SK-N-SH treated with all-trans-retinoic acid at 6 μM for 48 hours (cell line): ENCODE data around the gene HMGCS2.
"Not testable (repeated sequence)": the region's sequence is repeated elsewhere in the genome, so short reads cannot be mapped to it uniquely, and the experiment has no call there.

Source experiments
- ARNTL ChIP-seq: fragments of 450-650 bp; formaldehyde crosslinking; IDR thresholded peaks from 2 replicates; pipeline ENCODE4 v1.5.0; 2020; ENCODE audit warnings: low read depth, mild to moderate bottlenecking, moderate library complexity, borderline replicate concordance
- BACH2 ChIP-seq: fragments of 250-450 bp; sonication (Bioruptor Pico); IDR thresholded peaks from 2 replicates; pipeline ENCODE4 v1.9.0; 2021; ENCODE audit warnings: mild to moderate bottlenecking, borderline replicate concordance
- CSDC2 ChIP-seq: fragments of 250-450 bp; sonication (Bioruptor Pico); IDR thresholded peaks from 2 replicates; pipeline ENCODE4 v1.5.0; 2020; ENCODE audit warnings: mild to moderate bottlenecking, moderate library complexity
- CSRNP3 ChIP-seq: fragments of 250-450 bp; sonication (Bioruptor Pico); IDR thresholded peaks from 2 replicates; pipeline ENCODE4 v1.5.1; 2021; ENCODE audit warnings: mild to moderate bottlenecking, moderate library complexity
- ESRRG ChIP-seq: fragments of 250-450 bp; sonication (Bioruptor Pico); IDR thresholded peaks from 2 replicates; pipeline ENCODE4 v1.6.1; 2021; ENCODE audit warnings: mild to moderate bottlenecking
- ISL1 ChIP-seq: fragments of 250-450 bp; sonication (Bioruptor Pico); IDR thresholded peaks from 2 replicates; pipeline ENCODE4 v2.1.2; 2022; ENCODE audit warnings: mild to moderate bottlenecking, moderate library complexity
- TSHZ2 ChIP-seq: fragments of 250-450 bp; sonication (Bioruptor Pico); IDR thresholded peaks from 2 replicates; pipeline ENCODE4 v1.5.0; 2020; ENCODE audit warnings: mild to moderate bottlenecking, moderate library complexity
- ZC3H10 ChIP-seq: fragments of 250-450 bp; sonication (Bioruptor Pico); IDR thresholded peaks from 2 replicates; pipeline ENCODE4 v1.5.1; 2021; ENCODE audit warnings: mild to moderate bottlenecking, moderate library complexity
- ZFP3 ChIP-seq: fragments of 250-450 bp; sonication (Bioruptor Pico); IDR thresholded peaks from 2 replicates; pipeline ENCODE4 v1.5.0; 2020; ENCODE audit warnings: mild to moderate bottlenecking, moderate library complexity
- ZFP30 ChIP-seq: fragments of 450-650 bp; formaldehyde crosslinking; IDR thresholded peaks from 2 replicates; pipeline ENCODE4 v1.5.0; 2022; ENCODE audit warnings: mild to moderate bottlenecking, moderate library complexity
- ZNF70 ChIP-seq: fragments of 450-650 bp; formaldehyde crosslinking; IDR thresholded peaks from 2 replicates; pipeline ENCODE4 v1.5.0; 2020; ENCODE audit warnings: mild to moderate bottlenecking, moderate library complexity
- ZNF8 ChIP-seq: fragments of 450-650 bp; formaldehyde crosslinking; IDR thresholded peaks from 2 replicates; pipeline ENCODE4 v1.5.0; 2020; ENCODE audit warnings: mild to moderate bottlenecking, moderate library complexity
- TF ChIP-seq, protein P1 (sequence below): fragments of 250-450 bp; sonication (Bioruptor Pico); IDR thresholded peaks from 2 replicates; pipeline ENCODE4 v1.5.1; 2020; ENCODE audit warnings: low read depth, mild to moderate bottlenecking, moderate library complexity
- TF ChIP-seq, protein P2 (sequence below): fragments of 250-450 bp; sonication (Bioruptor Pico); IDR thresholded peaks from 2 replicates; pipeline ENCODE4 v1.8.0; 2020; ENCODE audit warnings: mild to moderate bottlenecking, moderate library complexity, borderline replicate concordance

DNA sequence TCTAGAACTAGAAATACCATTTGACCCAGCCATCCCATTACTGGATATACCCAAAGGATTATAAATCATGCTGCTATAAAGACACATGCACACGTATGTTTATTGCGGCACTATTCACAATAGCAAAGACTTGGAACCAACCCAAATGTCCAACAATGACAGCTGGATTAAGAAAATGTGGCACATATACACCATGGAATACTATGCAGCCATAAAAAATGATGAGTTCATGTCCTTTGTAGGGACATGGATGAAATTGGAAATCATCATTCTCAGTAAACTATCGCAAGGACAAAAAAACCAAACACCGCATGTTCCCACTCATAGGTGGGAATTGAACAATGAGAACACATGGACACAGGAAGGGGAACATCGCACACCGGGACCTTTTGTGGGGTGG lies 62.1 kb downstream of the HMGCS2 start:
- not testable (repeated sequence) for TF ChIP-seq ZC3H10 (CRISPR knock-in tag); ISL1; CSRNP3 (CRISPR knock-in tag); TSHZ2 (CRISPR knock-in tag); ZFP3; ZFP30 (CRISPR knock-in tag); ARNTL (CRISPR knock-in tag); ZNF70 (CRISPR knock-in tag); ZNF8; ESRRG (CRISPR knock-in tag); CSDC2; BACH2
- TF ChIP-seq, protein P1, sequence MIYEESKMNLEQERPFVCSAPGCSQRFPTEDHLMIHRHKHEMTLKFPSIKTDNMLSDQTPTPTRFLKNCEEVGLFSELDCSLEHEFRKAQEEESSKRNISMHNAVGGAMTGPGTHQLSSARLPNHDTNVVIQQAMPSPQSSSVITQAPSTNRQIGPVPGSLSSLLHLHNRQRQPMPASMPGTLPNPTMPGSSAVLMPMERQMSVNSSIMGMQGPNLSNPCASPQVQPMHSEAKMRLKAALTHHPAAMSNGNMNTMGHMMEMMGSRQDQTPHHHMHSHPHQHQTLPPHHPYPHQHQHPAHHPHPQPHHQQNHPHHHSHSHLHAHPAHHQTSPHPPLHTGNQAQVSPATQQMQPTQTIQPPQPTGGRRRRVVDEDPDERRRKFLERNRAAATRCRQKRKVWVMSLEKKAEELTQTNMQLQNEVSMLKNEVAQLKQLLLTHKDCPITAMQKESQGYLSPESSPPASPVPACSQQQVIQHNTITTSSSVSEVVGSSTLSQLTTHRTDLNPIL (CRISPR knock-in tag) = not testable (repeated sequence)
- TF ChIP-seq, protein P2, sequence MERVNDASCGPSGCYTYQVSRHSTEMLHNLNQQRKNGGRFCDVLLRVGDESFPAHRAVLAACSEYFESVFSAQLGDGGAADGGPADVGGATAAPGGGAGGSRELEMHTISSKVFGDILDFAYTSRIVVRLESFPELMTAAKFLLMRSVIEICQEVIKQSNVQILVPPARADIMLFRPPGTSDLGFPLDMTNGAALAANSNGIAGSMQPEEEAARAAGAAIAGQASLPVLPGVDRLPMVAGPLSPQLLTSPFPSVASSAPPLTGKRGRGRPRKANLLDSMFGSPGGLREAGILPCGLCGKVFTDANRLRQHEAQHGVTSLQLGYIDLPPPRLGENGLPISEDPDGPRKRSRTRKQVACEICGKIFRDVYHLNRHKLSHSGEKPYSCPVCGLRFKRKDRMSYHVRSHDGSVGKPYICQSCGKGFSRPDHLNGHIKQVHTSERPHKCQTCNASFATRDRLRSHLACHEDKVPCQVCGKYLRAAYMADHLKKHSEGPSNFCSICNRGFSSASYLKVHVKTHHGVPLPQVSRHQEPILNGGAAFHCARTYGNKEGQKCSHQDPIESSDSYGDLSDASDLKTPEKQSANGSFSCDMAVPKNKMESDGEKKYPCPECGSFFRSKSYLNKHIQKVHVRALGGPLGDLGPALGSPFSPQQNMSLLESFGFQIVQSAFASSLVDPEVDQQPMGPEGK (CRISPR knock-in tag) = not testable (repeated sequence)
